H1 (cell line): Measurements from ENCODE around the gene C17orf100. TPM values are rescaled to one million over a fixed set of nuclear protein-coding genes. Genes with fewer than 3 reads are reported as not detected.

ENCODE experiments used
- SIN3A ChIP-seq, 2 experiments: IDR thresholded peaks in 1 of 2; conservative IDR thresholded peaks in 1 of 2; 2 replicates each; pipeline ENCODE4 v1.6.1; 2011 to 2012; ENCODE audit warnings: low read length in 2 of 2, improper control_type of control experiment in 1 of 2, low read depth in 1 of 2, mild to moderate bottlenecking in 1 of 2
- polyA plus RNA-seq, 7 experiments: library from polyadenylated mRNA; depleted of rRNA in 3 of 7; stranded (reverse) in 5 of 7; unstranded in 2 of 7; fragments of >200 nt in 5 of 7; fragments of 200-250 nt in 2 of 7; gene quantifications; 1 replicate in 5 of 7; 2 replicates in 1 of 7; 4 replicates in 1 of 7; pipeline versions ENCODE4 v1.2.1 to v1.2.3, GENCODE V29; 2011 to 2013; ENCODE audit warnings: missing spikeins in 2 of 7, mixed read lengths in 2 of 7
- total RNA-seq: library from RNA; stranded (reverse); fragmentation: NEBNext Ultra II Directional; extraction: Animal tissue kit (Norgen Biotek cat#: 25700); gene quantifications from 2 replicates; pipeline ENCODE4 v1.2.1, GENCODE V29; 2021

The C17orf100 gene
- total and polyA plus RNA-seq, 2 of the 8 experiments (the other 6 are each of a cell fraction or from before 2014, with no cell fraction given) = 2.1 to 2.8 TPM

DNA sequence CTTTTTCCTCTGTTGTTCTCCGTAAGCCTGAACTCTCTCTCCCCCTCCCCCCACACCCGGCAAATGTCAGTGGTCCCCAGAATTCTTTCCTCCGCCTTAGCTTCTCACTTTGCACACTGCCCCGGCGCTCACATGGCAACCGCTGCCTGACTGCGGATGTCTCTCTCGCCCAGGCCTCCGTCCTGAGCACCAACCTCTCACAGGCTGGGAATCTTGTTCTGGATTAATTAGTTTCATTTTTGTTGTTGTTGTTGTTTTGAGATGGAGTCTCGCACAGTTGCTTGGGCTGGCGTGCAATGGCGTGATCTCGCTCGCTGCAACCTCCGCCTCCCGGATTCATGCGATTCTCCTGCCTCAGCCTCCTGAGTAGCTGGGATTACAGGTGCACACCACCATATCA, 16.7 kb downstream of the C17orf100 start (continued):
- TF ChIP-seq SIN3A (conservative IDR thresholded peaks at IDR 0.05 in 1 of 2, IDR thresholded peaks at IDR 0.05 in 1 of 2; ENCODE audit: low read depth in 1 of 2, low read length in 2 of 2) = no peak
